GM19455 (cell line): Measurements from ENCODE around the gene PRKCA.
"Not testable (repeated sequence)": the region's sequence is repeated elsewhere in the genome, so short reads cannot be mapped to it uniquely, and the experiment has no call there.

Experiments used
- ATAC-seq: cut with Tn5 transposase; IDR thresholded peaks from one replicate; pipeline ENCODE4 v1.9.1; 2021; ENCODE audit not compliant: unreplicated experiment

Gene PRKCA

DNA sequence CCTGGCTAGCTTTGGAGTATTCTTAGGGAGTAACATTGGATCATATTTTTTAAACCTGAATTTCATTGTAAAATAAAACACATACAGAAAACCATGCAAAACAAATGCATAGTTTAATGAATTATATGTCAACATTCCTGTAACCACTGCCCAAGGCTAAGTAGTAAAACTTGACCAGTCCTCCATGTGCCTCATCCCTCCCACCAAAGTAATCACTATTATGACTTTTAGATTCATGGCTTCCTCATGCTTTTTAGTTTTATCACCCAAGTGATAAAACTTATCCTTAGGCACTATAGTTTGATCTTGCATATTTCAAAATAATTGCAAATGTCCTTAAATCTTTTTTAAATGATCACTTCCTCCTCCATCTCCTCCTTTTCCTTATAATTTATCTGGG, 20.4 kb downstream of the PRKCA start:
- ATAC-seq = no peak

GRCh38 chr17:66324381-66325004, 22.1 kb downstream of the PRKCA start:
- ATAC-seq = not testable (repeated sequence)

GRCh38 chr17:66326476-66327047, 24.1 kb downstream of the PRKCA start:
- no peak for ATAC-seq

- ATAC-seq = no peak
Observed at GRCh38 chr17:66330646-66331037, 28.2 kb downstream of the PRKCA start.

DNA sequence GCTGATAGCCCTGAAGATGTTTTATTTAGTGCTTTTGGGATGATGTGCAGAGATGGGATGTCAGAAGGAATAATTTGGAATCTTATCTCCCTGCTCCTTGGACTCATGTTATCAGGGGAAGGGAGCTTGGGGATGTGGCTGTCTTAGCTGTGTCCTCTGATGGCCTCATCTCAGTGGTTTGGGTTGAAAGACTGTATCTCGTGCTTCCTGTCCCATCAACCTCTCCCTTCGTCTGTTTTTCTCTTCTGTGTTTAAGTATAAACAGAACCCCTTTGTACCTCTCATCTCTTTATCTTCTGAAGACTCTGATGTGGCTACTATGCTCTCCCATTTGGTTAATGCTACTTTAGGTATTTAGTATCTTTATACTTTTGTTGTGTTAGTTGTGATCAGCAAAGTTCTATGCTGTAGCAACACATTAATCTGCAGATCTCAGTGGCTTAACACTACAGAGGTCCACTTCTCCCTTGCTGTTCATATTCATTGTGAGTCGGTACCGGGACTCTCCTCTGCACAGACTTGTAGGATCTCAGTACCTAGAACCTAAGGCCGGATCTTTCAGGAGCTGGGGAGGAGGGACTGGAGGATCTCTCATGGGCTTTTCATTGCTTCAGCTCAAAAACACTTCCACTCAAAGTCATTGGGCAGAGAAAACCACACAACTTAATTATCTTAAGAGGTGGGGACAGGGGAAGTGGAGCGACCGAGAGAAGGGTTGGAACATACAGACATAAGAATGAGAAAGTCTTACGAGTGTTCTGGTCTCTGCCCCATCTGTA, 28.8 kb downstream of the PRKCA start:
- no peak for ATAC-seq

DNA sequence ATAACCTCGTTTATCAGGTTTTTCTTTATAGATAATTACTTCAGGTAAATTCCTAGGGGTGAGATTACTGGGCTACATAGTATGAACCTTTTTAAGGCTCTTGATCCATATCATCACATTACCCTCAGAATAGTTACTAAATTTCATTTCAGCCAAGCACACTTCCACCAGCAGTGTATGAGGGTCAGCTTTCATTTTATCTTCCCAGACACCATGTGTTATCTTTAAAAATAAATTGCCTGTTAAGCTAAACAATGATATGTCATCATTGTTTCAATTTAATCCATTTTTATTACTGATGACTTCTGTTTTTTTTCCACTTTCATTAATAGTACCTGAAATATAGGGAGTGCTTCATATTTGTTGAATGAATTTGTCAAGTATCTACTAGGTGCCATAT, 33.4 kb downstream of the PRKCA start:
- no peak for ATAC-seq

GRCh38 chr17:66337268-66337667, 34.9 kb downstream of the PRKCA start:
- ATAC-seq = no peak

- no peak for ATAC-seq
Observed at GRCh38 chr17:66337866-66338485, 35.6 kb downstream of the PRKCA start.

- no peak for ATAC-seq
Observed at GRCh38 chr17:66338937-66339336, 36.5 kb downstream of the PRKCA start.

- ATAC-seq = no peak
Observed at GRCh38 chr17:66339561-66339960, 37.1 kb downstream of the PRKCA start.

DNA sequence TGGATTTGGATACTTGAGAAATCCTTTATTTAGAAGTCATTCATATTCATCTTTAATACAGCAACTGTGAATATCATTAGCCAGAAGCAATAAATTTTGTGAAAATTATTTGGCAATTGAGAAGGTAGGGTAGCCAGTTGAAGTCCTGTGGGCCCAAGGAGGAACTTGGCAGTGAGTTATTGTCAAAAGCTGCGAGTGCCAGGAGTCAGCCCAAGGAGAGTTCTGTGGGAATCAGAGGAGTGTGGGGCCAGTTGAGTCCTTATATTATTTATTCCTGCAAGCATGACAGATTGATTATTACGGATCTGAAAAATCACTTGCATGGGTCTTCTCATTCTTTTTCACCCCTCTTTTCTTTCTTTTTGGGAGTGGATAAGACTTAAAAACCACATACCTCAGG, 38.3 kb downstream of the PRKCA start:
- no peak for ATAC-seq

- no peak for ATAC-seq
Observed at GRCh38 chr17:66341462-66341861, 39.0 kb downstream of the PRKCA start.

DNA sequence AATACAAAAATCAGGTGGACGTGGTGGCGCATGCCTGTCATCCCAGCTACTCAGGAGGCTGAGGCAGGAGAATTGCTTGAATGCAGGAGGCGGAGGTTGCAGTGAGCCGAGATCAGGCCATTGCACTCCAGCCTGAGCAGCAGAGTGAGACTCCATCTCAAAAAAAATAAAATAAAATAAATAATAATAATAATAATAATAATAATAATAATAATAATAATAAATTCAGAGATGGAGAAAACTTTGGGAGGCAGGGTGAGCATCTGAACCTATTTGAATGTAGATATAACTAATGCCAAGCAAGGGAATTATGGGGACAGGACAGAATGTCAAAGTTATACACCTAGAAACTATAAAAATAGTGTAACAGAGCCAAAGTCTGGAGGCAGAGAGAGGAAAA, 39.9 kb downstream of the PRKCA start:
- not testable (repeated sequence) for ATAC-seq

GRCh38 chr17:66343531-66344078, 41.2 kb downstream of the PRKCA start:
- no peak for ATAC-seq

DNA sequence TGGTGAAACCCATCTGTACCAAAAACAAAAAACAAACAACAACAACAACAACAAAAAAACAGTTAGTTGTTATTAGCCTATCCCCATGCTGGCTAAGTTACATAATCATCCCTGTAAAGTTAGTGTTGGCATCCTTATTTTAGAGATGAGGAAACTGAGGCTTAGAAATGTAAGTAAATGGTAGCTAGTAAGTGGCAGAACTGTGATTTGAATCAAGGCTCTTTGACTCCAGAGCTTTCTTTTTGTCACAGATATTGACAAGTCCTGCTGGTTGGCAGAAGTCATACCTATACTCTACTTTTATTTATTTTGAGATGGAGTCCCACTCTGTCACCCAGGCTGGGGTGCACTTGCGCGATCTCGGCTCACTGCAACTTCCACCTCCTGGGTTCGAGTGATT, 42.1 kb downstream of the PRKCA start:
- ATAC-seq = no peak

GRCh38 chr17:66345264-66345663, 42.9 kb downstream of the PRKCA start:
- ATAC-seq = no peak

- ATAC-seq = not testable (repeated sequence)
Observed at GRCh38 chr17:66345949-66346638, 43.7 kb downstream of the PRKCA start.

DNA sequence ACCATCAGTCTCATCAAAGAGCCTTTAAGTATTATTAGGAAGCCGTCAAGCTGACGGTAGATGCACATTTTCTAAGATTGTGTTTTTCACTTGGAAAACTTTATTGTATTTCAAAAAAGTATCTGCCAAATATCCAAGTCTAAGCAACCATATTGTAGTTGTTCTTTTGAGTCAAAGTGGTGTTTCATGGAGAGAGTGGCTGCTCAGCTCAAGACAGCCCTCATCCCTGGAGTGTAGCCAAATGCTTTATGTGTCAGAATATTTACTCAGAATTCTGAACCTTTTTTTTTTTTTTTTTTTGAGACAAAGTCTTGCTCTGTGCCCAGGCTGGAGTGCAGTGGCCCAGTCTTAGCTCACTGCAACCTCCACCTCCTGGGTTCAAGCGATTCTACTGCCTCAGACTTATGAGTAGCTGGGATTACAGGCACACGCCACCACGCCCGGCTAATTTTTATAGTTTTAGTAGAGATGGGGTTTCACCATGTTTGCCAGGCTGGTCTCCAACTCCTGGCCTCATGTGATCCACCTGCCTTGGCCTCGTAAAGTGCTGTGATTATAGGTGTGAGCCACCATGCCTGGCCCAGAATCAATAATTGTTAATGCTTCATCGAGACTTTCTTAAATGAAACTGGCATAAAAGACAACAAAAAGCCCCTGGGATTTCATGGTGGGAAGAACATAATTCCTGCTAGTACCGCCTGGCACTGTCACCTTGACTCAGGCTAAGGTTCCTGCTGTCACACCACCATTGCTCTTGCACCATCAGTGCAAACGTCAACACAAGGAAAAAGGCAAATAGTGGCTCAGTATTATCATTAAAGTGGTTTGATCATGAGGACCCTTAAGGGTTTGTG, 45.5 kb downstream of the PRKCA start:
- no peak for ATAC-seq

DNA sequence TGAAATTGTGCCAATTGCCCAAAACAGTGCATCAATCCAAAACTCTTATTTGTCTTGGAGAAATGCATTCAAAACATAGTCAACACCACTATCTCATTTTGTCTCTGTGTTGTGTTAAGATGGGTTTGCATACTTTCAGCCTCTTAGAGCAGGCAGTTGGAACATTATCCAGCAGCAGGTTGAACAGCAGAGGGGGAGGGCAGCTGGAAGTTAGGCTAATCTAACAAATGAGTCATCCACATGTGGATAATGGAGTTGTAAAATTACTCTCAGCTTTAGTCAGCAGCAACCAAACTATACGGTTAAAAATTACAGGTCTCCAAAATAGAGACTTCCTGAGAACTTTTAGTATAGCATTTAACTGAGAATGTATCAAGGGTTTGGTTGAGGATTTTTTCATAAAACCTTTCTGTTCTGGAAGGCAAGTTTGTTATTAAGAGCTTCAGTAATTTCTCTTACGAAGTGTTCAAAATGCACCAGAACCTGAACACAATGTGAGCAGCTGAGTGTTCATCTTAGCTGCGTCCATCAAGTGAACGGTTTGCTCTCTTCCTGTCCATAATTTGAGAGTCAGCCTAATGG, 46.3 kb downstream of the PRKCA start:
- ATAC-seq = no peak
